Stimulated activated CD4-positive, alpha-beta T cell treated with anti-CD3 and anti-CD28 coated beads, Interleukin-1b, Interleukin-23, amount 100 ng/mL, for 4 hours (primary cell): ENCODE data around the gene GATA5.

Source experiments
- DNase-seq, 2 donors: peaks; one replicate each; pipeline ENCODE4 v3.0.0-alpha.2; 2020; ENCODE audit warnings: low read depth in 2 of 2

The GATA5 gene

GRCh38 chr20:62475772-62476055 lies at the start of gene GATA5:
GATA5 (minus strand) TSS chr20:62475995; CDS start chr20:62475521, 474 bp downstream.
- DNase-seq: no peak

- no peak for DNase-seq
Observed at GRCh38 chr20:62525014-62525413, 49.2 kb upstream of the GATA5 start.

- no peak for DNase-seq
Observed at GRCh38 chr20:62524505-62524911, 48.7 kb upstream of the GATA5 start.

- peak; percentile 35 to 56 for DNase-seq
Observed at GRCh38 chr20:62523473-62524203, 47.8 kb upstream of the GATA5 start.

GRCh38 chr20:62522748-62523396 lies 47.1 kb upstream of the GATA5 start:
- DNase-seq: no peak

GRCh38 chr20:62519826-62520225 lies 44.0 kb upstream of the GATA5 start:
- no peak for DNase-seq

- no peak for DNase-seq
Observed at GRCh38 chr20:62518911-62519310, 43.1 kb upstream of the GATA5 start.

- DNase-seq: no peak
Observed at GRCh38 chr20:62517901-62518610, 42.3 kb upstream of the GATA5 start.

- DNase-seq: no peak
Observed at GRCh38 chr20:62517168-62517567, 41.4 kb upstream of the GATA5 start.

- no peak for DNase-seq
Observed at GRCh38 chr20:62516338-62516737, 40.5 kb upstream of the GATA5 start.

GRCh38 chr20:62515826-62516225 lies 40.0 kb upstream of the GATA5 start:
- no peak for DNase-seq

GRCh38 chr20:62515280-62515679 lies 39.5 kb upstream of the GATA5 start:
- no peak for DNase-seq

GRCh38 chr20:62513991-62514390 lies 38.2 kb upstream of the GATA5 start:
- DNase-seq: no peak

GRCh38 chr20:62511915-62512610 lies 36.3 kb upstream of the GATA5 start:
- DNase-seq: no peak

GRCh38 chr20:62511300-62511914 lies 35.6 kb upstream of the GATA5 start:
- DNase-seq: no peak

- DNase-seq: no peak
Observed at GRCh38 chr20:62508641-62509051, 32.9 kb upstream of the GATA5 start.

GRCh38 chr20:62507991-62508640 lies 32.3 kb upstream of the GATA5 start:
- no peak for DNase-seq

- DNase-seq: no peak
Observed at GRCh38 chr20:62507323-62507722, 31.5 kb upstream of the GATA5 start.

- DNase-seq: no peak
Observed at GRCh38 chr20:62506791-62507190, 31.0 kb upstream of the GATA5 start.

- DNase-seq: no peak
Observed at GRCh38 chr20:62506087-62506486, 30.3 kb upstream of the GATA5 start.

GRCh38 chr20:62505337-62506045 lies 29.7 kb upstream of the GATA5 start:
- no peak for DNase-seq
